Neuron (in vitro differentiated cells): ENCODE data around the gene CBX8.

Experiments
- H2AFZ ChIP-seq: one replicate; pipeline ENCODE4 v1.6.1; 2013; ENCODE audit warnings: low read depth, mild to moderate bottlenecking, inconsistent platforms, low read length, moderate library complexity
- H3K27me3 ChIP-seq: one replicate; pipeline ENCODE4 v1.6.1; 2013; ENCODE audit warnings: low read length; ENCODE audit not compliant: insufficient read depth
- H3K36me3 ChIP-seq: one replicate; pipeline ENCODE4 v1.6.1; 2013; ENCODE audit warnings: low read length; ENCODE audit not compliant: insufficient read depth
- H3K4me1 ChIP-seq: one replicate; pipeline ENCODE4 v1.6.1; 2013; ENCODE audit warnings: low read length; ENCODE audit not compliant: insufficient read depth
- H3K4me3 ChIP-seq: 2 replicates; pipeline ENCODE4 v1.5.1; 2013; ENCODE audit warnings: mild to moderate bottlenecking, low read length, moderate library complexity
- H3K9me3 ChIP-seq: one replicate; pipeline ENCODE4 v1.6.1; 2013; ENCODE audit warnings: low read length

CBX8 gene

DNA sequence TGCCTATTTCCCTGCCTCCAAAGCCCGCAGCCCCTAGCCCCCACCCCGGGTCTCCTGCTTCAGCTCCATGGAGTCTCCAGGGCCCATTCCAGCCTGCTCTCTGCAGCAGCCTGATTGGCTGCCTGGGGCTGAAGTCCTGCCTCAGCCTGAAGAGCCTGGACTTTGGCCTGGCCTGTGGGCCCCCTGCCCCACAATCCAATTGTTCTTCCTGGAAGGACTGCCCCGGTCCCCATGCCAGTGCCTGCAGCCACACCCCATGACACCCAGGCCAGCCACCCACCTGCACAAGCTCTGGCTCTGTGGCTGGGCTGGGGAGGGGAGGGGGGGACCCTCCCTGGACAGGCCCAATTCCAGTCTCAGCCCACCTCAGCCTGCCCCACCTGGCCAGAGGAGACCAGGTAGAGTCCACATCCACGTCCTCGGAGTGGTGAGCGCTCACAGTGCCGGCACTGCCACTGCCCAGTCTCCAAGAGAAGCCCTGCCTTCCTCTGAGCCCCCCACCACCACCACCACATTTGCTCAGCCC lies 53.9 kb downstream of the CBX8 start:
- Histone ChIP-seq H2AFZ (no peak overlapping the region), H3K27me3 (peaks cover 15% of the 10 kb centered on the region), H3K36me3 (no peaks in the 10 kb centered on the region), H3K4me3 (no peak overlapping the region), H3K4me1 (peaks cover 42% of the 10 kb centered on the region), H3K9me3 (no peaks in the 10 kb centered on the region)

DNA sequence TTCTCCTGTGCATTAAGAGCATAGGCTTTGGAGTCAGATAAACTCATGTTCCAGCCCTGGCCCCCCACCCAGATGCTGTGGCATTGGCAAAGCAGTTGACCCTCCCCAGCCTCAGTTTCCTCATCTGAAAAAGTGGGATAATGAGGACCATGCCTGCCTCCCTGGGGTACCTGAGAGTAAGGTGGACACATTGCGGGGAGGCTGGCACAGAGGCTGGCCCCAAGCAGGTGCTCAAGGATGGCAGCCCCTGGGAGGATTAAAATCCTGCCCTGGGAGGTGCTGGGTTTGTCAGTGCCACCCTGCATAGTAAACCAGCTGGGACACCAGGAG lies 54.3 kb downstream of the CBX8 start:
- Histone ChIP-seq H3K4me1 (peaks cover 40% of the 10 kb centered on the region), H3K9me3 (no peaks in the 10 kb centered on the region), H3K36me3 (no peaks in the 10 kb centered on the region), H3K4me3 (no peak overlapping the region), H2AFZ (no peak overlapping the region), H3K27me3 (peaks cover 10% of the 10 kb centered on the region)
